ENCODE measurements around the gene SERINC4.

The SERINC4 gene

GRCh38 chr15:43763819-43764446, 36.1 kb downstream of the SERINC4 start:
- no peak for DNase-seq

- no peak for DNase-seq
Measured at GRCh38 chr15:43762824-43763223, 37.2 kb downstream of the SERINC4 start.

DNA sequence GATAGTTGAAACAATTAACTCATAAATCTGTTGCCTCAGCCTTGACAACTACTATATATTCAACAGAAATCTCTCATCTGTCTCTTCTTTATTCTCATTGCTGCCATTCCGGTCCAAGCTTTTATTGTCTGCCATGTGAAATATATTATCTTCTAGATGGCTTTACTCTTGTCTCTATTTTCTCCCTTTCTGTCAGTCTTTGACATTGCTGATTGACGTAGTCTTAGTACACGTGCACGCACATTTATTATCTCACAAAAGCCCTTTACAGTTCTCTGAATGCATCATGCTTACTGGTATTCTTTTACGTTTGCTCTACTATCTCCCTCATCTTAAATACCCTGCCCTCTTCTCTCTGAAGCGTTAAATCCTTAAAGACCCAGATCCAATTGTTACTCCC, 48.1 kb downstream of the SERINC4 start:
- no peak for DNase-seq

DNA sequence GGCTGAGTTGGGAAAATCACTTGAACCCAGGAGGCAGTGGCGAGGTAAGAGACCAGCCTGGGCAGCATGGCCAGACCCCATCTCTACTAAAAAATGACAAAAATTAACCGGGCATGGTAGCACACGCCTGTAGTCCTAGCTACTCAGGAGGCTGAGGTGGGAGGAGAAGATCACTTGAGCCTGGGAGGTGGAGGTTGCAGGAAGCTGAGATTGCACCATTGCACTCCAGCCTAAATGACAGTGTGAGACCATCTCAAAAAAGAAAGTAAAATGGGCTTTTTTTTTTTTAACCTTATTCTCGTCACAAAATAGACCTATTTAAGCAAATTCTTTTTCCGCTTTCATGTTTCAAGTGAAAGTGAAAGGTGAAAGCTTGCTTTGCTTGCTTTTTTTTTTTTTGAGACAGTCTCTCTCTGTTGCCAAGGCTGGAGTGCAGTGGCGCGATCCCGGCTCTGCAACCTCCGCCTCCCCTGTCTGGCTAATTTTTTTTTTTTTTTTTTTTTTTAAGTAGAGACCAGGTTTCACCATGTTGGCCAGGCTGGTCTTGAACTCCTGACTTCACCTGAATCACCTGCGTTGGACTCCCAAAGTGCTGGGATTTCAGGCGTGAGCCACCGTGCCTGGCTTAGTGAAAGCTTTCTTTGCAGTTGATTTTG, 50.2 kb downstream of the SERINC4 start:
- no peak for DNase-seq

GRCh38 chr15:43748376-43748775, 51.6 kb downstream of the SERINC4 start:
- DNase-seq, result no peak

DNA sequence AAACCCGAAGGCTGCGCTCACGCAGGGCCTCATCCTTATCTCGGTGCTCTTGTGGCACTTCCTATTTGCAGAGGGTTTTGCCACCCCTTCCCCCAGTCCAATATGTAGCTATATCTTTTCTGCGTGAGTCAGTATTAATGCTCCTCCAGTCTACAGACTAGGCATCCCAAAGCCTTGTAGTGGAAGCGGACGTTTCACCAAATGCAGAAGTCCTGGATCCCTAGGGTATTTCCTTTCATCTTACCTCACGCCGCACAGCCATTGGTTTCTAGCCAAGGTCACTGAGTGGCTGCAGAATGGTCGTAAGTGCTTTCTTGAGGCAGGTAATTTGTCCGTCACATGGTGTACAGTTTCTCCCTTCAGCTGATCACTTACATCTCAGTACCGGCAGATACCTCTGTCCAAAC, 53.1 kb downstream of the SERINC4 start:
- peak in 3 of 58 donors; percentile 28 to 33 (median 30) for DNase-seq

DNA sequence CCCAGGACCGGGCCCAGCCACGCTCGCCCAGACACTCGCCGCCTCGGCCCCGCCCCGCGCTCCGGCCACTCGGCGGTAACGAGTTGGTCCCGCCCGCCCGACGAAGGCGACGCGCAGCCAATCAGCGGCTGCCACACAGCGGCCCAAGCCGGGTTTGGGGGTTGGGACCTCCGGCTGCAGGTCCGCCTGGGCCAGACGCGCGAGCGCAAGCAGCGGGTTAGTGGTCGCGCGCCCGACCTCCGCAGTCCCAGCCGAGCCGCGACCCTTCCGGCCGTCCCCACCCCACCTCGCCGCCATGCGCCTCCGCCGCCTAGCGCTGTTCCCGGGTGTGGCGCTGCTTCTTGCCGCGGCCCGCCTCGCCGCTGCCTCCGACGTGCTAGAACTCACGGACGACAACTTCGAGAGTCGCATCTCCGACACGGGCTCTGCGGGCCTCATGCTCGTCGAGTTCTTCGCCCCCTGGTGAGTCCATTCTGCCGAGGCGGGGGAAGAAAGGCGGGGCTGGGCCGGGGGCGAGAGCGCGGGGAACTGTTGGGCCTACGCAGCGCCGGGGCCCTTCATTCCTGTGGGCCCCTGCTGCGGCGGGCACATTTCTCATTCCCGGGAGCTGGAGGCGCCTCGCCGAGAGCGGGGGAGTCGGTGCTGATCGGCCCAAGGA, 53.6 kb downstream of the SERINC4 start, which contains the start of gene PDIA3:
Gene PDIA3, plus strand, starts transcription at position 194 of the 658 bp plus-strand sequence. Its CDS starts 102 bp downstream, at position 296.
- peak; percentile 47 to 96 (median 90) for DNase-seq
